ENCODE measurements around the gene LGR5.

DNA sequence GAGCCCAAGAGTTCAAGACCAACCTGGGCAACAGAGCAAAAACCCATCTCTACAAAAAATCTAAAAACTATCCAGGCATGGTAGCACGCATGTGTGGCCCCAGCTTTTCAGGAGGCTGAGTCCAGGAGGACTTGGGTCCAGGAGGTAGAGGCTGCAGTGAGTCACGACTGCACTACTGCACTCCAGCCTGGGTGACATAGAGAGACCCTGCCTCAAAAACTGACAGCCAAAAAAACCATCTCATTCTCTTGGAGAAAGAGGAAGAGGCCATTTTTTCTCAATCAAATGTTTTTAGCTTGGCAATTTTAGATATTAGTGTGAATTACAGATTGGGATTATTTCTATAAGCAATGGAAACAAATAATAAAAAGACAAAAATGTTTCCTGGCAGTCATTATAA is 185.9 kb downstream of the LGR5 start:
- TF ChIP-seq, protein P1, sequence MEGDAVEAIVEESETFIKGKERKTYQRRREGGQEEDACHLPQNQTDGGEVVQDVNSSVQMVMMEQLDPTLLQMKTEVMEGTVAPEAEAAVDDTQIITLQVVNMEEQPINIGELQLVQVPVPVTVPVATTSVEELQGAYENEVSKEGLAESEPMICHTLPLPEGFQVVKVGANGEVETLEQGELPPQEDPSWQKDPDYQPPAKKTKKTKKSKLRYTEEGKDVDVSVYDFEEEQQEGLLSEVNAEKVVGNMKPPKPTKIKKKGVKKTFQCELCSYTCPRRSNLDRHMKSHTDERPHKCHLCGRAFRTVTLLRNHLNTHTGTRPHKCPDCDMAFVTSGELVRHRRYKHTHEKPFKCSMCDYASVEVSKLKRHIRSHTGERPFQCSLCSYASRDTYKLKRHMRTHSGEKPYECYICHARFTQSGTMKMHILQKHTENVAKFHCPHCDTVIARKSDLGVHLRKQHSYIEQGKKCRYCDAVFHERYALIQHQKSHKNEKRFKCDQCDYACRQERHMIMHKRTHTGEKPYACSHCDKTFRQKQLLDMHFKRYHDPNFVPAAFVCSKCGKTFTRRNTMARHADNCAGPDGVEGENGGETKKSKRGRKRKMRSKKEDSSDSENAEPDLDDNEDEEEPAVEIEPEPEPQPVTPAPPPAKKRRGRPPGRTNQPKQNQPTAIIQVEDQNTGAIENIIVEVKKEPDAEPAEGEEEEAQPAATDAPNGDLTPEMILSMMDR (IDR thresholded peaks at IDR 0.05; ENCODE audit: borderline replicate concordance, extremely low read depth, low read length, poor library complexity, severe bottlenecking): no peak
- no peak for TF ChIP-seq EZH2 (IDR thresholded peaks at IDR 0.05; ENCODE audit: borderline replicate concordance, low read depth, low read length, severe bottlenecking)

All from DND-41 (cell line).